ENCODE measurements around the gene MYH7B.

MYH7B gene

DNA sequence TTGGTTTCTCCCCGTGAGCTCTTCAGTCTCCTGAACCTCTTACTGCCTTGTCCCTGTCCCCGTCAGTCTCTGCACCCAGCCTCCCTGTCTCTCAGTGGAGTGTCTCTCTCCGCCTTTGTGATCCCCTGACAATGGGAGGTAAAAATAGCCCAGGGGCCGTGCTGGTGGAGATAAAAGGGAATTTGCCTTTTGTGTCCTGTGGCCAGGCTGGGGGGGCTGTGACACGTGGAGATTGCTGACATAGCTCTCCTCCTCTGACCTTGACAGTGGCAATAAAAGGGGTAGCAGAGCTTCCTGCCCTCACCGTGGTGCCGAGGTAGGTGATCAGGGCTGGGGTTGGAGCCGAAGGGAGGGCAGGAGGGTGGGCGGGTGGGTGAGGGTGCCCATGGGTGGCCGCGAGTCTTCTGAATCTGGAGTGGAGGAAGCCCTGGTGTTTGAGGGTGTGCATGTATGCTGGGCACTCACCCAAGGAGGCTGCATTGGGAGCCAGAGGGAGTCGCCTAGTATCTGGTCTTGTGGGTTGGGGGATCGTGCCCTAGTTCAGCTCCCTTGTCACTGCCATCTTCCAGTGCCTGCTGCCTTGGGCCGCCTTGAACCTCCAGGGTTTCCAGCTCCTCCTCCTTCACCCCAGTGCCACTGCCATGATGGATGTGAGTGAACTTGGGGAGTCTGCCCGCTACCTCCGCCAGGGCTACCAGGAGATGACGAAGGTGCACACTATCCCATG, 21.9 kb downstream of the MYH7B start:
- DNase-seq (ENCODE audit: low spot score): no peak

GRCh38 chr20:34978092-34978744, 22.6 kb downstream of the MYH7B start:
- no peak for DNase-seq (ENCODE audit: low spot score)

- DNase-seq (ENCODE audit: low spot score): no peak
Observed at GRCh38 chr20:34979366-34980153, 23.9 kb downstream of the MYH7B start.

DNA sequence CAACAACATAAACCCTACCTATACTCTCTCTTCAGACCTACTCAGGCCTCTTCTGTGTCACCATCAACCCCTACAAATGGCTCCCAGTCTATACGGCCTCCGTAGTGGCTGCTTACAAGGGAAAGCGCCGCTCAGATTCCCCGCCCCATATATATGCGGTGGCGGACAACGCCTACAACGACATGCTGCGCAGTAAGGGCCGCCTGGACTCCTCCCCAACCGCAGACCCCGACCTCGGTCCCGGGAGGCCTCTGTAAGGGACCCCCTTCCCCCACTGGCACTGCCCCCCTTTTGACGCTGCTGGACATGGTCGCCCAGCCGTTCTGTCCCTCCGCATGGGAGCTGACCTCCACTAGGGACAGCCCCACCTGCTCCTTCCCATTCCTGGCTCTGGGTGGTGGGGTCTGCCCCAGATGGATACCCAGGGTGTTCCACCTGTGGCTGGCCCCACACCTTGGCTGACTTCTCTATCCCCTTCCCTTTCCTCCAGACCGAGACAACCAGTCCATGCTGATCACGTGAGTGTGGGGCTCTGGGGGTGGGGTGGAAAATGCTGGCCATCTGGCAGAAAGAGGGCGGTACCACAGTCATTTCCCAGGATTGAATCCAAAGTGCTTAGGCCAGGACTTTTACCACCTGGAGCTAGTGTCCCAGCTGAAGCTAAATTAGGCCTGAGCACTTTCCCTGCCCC, 25.0 kb downstream of the MYH7B start:
- DNase-seq (ENCODE audit: low spot score): no peak

- DNase-seq (ENCODE audit: low spot score): no peak
Observed at GRCh38 chr20:34982270-34983088, 26.8 kb downstream of the MYH7B start.

- no peak for DNase-seq (ENCODE audit: low spot score)
Observed at GRCh38 chr20:34983089-34983820, 27.6 kb downstream of the MYH7B start.

DNA sequence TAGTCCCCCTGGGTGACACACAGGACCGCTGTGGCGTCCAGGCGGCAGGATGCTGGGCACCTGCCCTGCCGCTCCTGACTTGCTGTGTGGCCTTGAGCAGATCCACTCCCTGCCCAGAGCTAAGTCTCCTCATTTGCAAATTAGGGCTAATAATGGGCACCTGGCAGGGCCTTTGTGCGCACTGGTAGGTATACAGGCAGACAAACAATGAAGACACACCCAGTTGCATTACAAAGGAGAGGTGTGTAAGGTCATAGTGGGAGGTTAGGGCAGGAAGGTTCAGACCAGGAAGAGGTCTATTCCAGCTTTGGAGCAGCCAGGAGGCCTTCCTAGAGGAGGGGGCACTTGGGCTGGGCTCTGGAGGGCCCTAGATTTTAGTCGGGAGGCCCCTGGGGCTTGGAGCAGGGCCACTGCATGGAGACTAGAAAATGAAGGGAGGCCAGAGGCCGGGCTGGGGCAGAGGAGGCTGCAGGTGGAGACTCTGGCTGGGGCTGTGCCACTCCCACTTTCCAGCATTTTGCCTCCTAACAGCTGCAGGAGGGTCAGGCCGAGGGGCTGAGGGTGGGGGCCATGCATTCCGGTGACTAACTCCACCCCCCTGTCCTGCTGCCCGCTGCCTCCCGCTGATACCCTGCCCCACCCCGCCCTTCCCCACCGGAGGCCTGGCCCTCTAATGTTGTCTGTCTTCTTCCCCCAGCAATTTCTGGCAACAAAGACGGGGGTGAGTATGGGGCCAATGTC, 28.5 kb downstream of the MYH7B start:
- DNase-seq (ENCODE audit: low spot score): no peak

- no peak for DNase-seq (ENCODE audit: low spot score)
Observed at GRCh38 chr20:34984756-34985261, 29.1 kb downstream of the MYH7B start.

DNA sequence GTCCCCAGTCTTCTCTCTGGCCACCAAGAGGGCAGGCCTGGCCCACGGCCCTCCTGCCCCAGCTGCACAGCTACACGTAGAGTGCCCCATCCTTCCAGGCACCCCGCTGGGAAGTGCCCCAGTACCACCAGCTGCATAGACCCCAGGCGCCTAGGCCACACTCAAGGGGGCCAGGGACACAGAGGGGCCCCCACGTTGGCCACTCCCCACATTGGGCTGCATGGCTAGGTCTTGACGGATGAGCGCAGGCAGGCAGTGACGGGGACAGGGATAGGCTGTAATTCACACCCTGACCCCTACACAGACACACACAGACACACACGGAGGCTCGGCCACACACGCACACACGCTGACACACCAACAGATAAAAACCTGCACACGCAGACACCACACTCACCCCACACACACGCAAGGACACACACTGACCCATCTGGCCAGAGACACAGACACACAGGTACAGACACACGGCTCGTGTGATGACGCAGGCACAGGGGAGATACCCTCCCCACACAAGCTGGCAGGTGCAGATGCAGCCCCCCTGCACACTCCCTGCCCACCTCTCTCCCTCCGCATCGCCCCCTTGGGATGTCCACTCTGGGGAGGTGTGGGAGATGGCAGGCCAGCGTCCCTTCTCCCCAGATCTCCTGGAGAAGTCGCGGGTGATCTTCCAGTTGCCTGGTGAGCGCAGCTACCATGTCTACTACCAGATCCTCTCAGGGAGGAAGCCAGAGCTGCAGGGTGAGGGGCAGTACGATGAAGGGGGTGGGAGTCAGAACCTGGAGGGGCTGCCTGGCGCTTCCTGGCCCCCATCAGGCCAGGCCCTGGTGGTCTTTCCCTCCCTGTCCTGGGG, 30.0 kb downstream of the MYH7B start:
- no peak for DNase-seq (ENCODE audit: low spot score)

- no peak for DNase-seq (ENCODE audit: low spot score)
Observed at GRCh38 chr20:34986311-34987287, 30.9 kb downstream of the MYH7B start.

DNA sequence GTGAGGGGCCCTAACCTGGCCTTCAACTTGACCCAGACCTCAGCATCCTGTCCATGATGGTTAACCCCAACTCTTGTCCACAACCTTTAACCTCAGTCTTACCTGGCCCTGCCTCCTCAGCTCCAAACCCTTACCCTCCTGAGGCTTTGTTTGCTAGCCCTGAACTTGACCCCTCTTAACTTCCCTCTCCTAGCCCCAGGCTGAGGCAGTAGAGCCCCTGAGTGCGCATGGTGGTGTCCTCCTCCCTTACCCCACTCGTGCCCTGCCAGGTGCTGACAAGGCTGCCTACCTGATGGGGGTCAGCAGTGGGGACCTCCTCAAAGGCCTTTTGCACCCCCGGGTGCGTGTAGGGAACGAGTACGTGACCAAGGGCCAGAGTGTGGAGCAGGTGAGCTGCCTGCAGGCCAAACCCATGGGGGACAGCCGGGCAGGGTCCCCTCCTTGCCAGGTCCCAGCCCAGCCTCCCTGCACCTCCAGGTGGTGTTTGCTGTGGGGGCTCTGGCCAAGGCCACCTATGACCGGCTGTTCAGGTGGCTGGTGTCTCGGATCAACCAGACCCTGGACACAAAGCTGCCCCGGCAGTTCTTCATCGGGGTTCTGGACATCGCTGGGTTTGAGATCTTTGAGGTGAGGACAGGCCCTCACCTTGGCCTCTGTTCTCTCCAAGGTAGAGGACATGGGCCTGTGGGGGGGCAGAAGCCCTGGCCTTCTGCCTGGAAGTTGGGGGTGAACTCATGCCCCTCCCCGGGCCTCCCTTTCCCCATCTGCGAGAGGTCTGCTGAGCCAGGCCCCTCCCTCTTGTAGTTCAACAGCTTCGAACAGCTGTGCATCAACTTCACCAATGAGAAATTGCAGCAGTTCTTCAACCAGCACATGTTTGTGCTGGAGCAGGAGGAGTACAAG, 31.9 kb downstream of the MYH7B start:
- DNase-seq (ENCODE audit: low spot score): no peak

DNA sequence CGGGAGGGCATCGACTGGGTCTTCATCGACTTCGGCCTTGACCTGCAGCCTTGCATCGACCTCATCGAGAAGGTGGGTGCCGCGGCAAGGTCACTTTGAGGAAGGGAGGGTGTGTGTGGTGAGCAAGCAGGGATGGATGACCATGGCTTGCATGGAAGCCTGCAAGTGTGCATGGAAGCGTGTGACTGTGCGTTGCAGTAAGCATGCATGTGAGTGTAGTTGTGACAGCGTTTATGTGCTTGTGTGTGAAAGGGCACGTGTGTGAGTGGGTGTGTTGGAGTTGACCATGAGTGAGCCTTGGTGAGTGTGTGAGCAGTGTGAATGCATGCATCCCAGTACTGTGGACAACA, 32.5 kb downstream of the MYH7B start:
- DNase-seq (ENCODE audit: low spot score): no peak

- no peak for DNase-seq (ENCODE audit: low spot score)
Observed at GRCh38 chr20:34989118-34989517, 33.5 kb downstream of the MYH7B start.

DNA sequence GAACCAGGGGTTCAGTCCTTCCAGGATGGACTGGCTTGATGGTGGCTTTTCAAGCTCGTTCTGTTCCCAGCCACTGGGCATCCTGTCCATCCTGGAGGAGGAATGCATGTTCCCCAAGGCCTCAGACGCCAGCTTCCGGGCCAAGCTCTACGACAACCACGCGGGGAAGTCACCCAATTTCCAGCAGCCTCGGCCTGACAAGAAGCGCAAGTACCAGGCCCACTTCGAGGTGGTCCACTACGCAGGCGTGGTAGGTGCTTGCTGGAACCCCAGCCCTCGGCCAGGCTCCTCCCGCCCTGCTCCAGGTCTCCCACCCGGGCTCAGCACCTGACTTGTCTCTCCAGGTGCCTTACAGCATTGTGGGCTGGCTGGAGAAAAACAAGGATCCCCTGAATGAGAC, 34.0 kb downstream of the MYH7B start:
- no peak for DNase-seq (ENCODE audit: low spot score)

GRCh38 chr20:34990231-34990630, 34.6 kb downstream of the MYH7B start:
- DNase-seq (ENCODE audit: low spot score): no peak

DNA sequence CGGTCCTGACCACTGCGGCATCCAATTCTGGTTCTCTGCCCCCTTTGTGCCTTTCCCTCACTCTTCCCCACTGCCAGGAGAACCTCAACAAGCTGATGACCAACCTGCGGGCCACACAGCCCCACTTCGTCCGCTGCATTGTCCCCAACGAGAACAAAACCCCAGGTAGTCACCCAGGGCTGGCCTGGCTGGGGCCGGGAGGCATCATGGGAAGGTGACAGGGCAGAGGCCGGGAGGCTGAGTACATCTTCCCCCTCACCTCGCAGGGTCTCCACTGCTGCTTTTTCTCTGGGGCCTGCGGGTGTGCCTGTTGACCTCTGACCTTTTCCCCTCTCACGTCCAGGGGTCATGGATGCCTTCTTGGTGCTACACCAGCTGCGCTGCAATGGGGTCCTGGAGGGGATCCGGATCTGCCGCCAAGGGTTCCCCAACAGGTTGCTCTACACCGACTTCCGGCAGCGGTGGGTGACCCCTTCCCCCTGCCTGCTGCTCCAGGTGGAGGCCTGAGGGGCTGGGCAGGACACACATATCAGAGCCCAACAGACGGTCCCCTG, 35.1 kb downstream of the MYH7B start:
- no peak for DNase-seq (ENCODE audit: low spot score)

Measured in AG20443 (cell line).